ENCODE measurements around the gene GRB2. TPM values are rescaled to one million over a fixed set of nuclear protein-coding genes. Genes with fewer than 3 reads are reported as not detected.
A peak's percentile ranks its signal among the peaks of the same experiment; 100 is the strongest.

The GRB2 gene
- total RNA-seq, 2 experiments from 2014 or later = 244 to 308 TPM

GRCh38 chr17:75400326-75400939, 5.0 kb downstream of the GRB2 start:
- Histone ChIP-seq H3K79me2 (ENCODE audit: insufficient read depth, low read depth, low read length) (peaks cover 100% of the 10 kb centered on the region), H3K9me2 (ENCODE audit: insufficient read depth, low read length) (no peaks in the 10 kb centered on the region), H3K27ac (ENCODE audit: low read depth, low read length, poor library complexity, severe bottlenecking) (no peak overlapping the region), H3K4me3 (ENCODE audit: low read depth, low read length, poor library complexity, severe bottlenecking) (no peak overlapping the region), H4K20me1 (ENCODE audit: insufficient read depth, low read length) (peaks cover 40% of the 10 kb centered on the region), H3K9me3 (ENCODE audit: low read length) (peaks cover 7% of the 10 kb centered on the region; the same call in 1 of the 2 replicates), H2AFZ (ENCODE audit: low read length) (no peak overlapping the region), H3K36me3 (ENCODE audit: insufficient read depth, low read length) (peaks cover 79% of the 10 kb centered on the region), H3K4me1 (ENCODE audit: insufficient read depth, low read length, poor library complexity, severe bottlenecking) (peaks cover 48% of the 10 kb centered on the region), H3K4me2 (ENCODE audit: low read length) (no peak overlapping the region)
- ChIA-PET CTCF (ENCODE audit: unreplicated experiment) (interaction anchor here (1.0 to 1.2 kb wide), 2 partner anchors 103 to 110 kb away, joined by 3 to 6 read pairs; no protein-coding TSS in a partner anchor), POLR2A (interaction anchor here (0.6 to 2.8 kb wide), 10 partner anchors 21 to 111 kb away, joined by 3 to 18 read pairs (median 6); partner anchors contain the start of gene SLC25A19)
- no peak for DNase-seq (ENCODE audit: low spot score)
- TF ChIP-seq EZH2phosphoT487 (IDR thresholded peaks at IDR 0.05; ENCODE audit: borderline replicate concordance, low read depth, low read length) (no peak), CTCF (conservative IDR thresholded peaks at IDR 0.05; ENCODE audit: low read length) (no peak)
- BruUV-seq (replicated peaks) = no TSS peak
- intact Hi-C loops (cut with micrococcal nuclease; ENCODE audit: unreplicated experiment) = loop anchor here (5.0 kb wide), 1 partner anchor 33 kb away; no protein-coding TSS in a partner anchor

GRCh38 chr17:75398279-75398678, 7.2 kb downstream of the GRB2 start:
- Histone ChIP-seq H4K20me1 (ENCODE audit: insufficient read depth, low read length) (peaks cover 52% of the 10 kb centered on the region), H3K27ac (ENCODE audit: low read depth, low read length, poor library complexity, severe bottlenecking) (no peak overlapping the region), H3K4me2 (ENCODE audit: low read length) (no peak overlapping the region), H2AFZ (ENCODE audit: low read length) (no peak overlapping the region), H3K9me2 (ENCODE audit: insufficient read depth, low read length) (no peaks in the 10 kb centered on the region), H3K4me1 (ENCODE audit: insufficient read depth, low read length, poor library complexity, severe bottlenecking) (peaks cover 66% of the 10 kb centered on the region), H3K79me2 (ENCODE audit: insufficient read depth, low read depth, low read length) (peaks cover 100% of the 10 kb centered on the region), H3K9me3 (ENCODE audit: low read length) (peaks cover 7% of the 10 kb centered on the region; the same call in 1 of the 2 replicates), H3K4me3 (ENCODE audit: low read depth, low read length, poor library complexity, severe bottlenecking) (no peak overlapping the region), H3K36me3 (ENCODE audit: insufficient read depth, low read length) (peaks cover 70% of the 10 kb centered on the region)
- POLR2A ChIA-PET = interaction anchor here (1.0 to 3.0 kb wide), 9 partner anchors 13 to 81 kb away, joined by 3 to 25 read pairs (median 3); no protein-coding TSS in a partner anchor
- DNase-seq (ENCODE audit: low spot score) = no peak
- intact Hi-C loops (cut with micrococcal nuclease; ENCODE audit: unreplicated experiment) = no loop called here
- CTCF ChIA-PET (ENCODE audit: unreplicated experiment) = no interaction called here
- BruUV-seq (replicated peaks) = no TSS peak
- TF ChIP-seq CTCF (conservative IDR thresholded peaks at IDR 0.05; ENCODE audit: low read length) (no peak), EZH2phosphoT487 (IDR thresholded peaks at IDR 0.05; ENCODE audit: borderline replicate concordance, low read depth, low read length) (no peak)

DNA sequence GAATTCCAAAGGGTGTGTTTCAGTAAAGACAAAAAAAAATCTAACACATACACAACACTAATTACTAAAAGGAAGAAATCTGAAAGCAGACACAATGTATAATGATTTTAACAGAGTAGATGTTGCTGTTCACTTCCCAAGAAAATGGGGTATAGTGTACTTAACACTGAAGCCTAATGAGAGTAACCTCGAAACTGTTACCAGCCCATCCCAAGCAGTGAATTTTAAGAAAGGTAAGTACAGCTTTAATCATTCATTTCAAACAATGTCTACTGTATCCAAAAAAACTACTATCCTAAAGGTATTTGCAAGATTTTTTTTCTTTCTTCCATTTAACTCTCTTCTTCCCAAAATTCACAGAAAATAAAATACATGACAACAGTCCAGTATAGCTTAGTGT, 8.3 kb downstream of the GRB2 start:
- peak overlapping the region; percentile 56 for H3K27ac ChIP-seq (ENCODE audit: low read depth, low read length, poor library complexity, severe bottlenecking)
- H4K20me1 ChIP-seq (ENCODE audit: insufficient read depth, low read length) = peaks cover 59% of the 10 kb centered on the region
- H3K9me2 ChIP-seq (ENCODE audit: insufficient read depth, low read length) = no peaks in the 10 kb centered on the region
- peaks cover 7% of the 10 kb centered on the region; the same call in 1 of the 2 replicates for H3K9me3 ChIP-seq (ENCODE audit: low read length)
- no peak for TF ChIP-seq EZH2phosphoT487 (IDR thresholded peaks at IDR 0.05; ENCODE audit: borderline replicate concordance, low read depth, low read length)
- TF ChIP-seq CTCF (conservative IDR thresholded peaks at IDR 0.05; ENCODE audit: low read length) = no peak
- BruUV-seq (replicated peaks) = no TSS peak
- peaks cover 100% of the 10 kb centered on the region for H3K79me2 ChIP-seq (ENCODE audit: insufficient read depth, low read depth, low read length)
- H2AFZ ChIP-seq (ENCODE audit: low read length) = no peak overlapping the region
- peak overlapping the region; percentile 69 for H3K4me3 ChIP-seq (ENCODE audit: low read depth, low read length, poor library complexity, severe bottlenecking)
- H3K4me2 ChIP-seq (ENCODE audit: low read length) = peak overlapping the region; percentile 89
- intact Hi-C loops (cut with micrococcal nuclease; ENCODE audit: unreplicated experiment) = no loop called here
- DNase-seq (ENCODE audit: low spot score) = no peak
- peaks cover 68% of the 10 kb centered on the region for H3K4me1 ChIP-seq (ENCODE audit: insufficient read depth, low read length, poor library complexity, severe bottlenecking)
- CTCF ChIA-PET (ENCODE audit: unreplicated experiment) = interaction anchor here (0.6 to 1.8 kb wide), 5 partner anchors 45 to 108 kb away, joined by 3 to 7 read pairs (median 5); partner anchors contain the start of gene SLC25A19
- POLR2A ChIA-PET = interaction anchor here (0.6 to 6.1 kb wide), 26 partner anchors 8 to 871 kb away, joined by 3 to 55 read pairs (median 6); partner anchors contain the start of genes GRB2 and SLC25A19
- peaks cover 72% of the 10 kb centered on the region for H3K36me3 ChIP-seq (ENCODE audit: insufficient read depth, low read length)

Measured in OCI-LY7 (cell line).